Activated effector memory CD4-positive, alpha-beta T cell treated with Interleukin-2 at 50 U/mL for 16 hours (primary cell): ENCODE measurements around the gene SNX9.
"Not testable (repeated sequence)": the region's sequence is repeated elsewhere in the genome, so short reads cannot be mapped to it uniquely, and the experiment has no call there.

Source experiments
- DNase-seq: peaks from one replicate; pipeline ENCODE4 v3.0.0-alpha.2; 2020

The SNX9 gene

GRCh38 chr6:157929765-157930319 lies 106.8 kb downstream of the SNX9 start:
- DNase-seq = no peak

GRCh38 chr6:157935786-157936185 lies 112.7 kb downstream of the SNX9 start:
- DNase-seq = no peak

DNA sequence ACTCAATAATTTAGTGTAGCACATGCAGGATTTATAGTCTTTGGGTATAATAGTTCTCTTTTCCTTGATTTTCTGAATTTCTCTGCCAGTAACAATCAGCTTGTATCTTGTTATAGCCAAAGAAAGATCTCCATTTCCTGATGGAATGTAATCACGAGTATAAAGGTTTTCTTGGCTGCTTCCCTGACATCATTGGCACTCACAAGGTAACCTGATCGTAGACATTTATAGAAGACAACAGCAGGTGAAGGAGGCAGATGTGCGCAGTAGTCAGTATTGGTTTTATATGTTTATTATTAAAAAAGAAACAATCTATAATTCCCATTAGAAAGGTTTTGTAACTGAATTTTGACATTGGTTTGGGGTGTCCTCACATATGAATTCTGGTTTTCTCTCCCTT lies 114.3 kb downstream of the SNX9 start:
- no peak for DNase-seq

DNA sequence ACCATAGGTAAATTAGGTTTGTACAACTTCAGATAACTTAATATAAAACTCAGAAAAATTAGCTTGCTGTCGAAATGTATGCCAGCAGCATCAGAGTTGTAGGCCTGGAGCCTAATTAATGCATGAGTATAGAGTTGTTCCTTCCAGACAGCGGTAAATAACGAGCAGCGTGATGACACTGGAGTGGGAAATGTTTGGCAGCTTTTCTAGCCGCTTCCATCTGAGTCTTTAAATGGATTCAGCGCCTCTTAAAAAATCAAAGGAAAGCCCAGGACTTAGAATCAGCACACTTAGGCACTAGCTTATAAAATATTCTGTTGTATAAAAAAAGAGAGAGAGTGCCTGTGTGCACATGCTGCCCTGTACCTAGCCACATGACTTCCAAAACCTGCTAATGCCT lies 114.9 kb downstream of the SNX9 start:
- DNase-seq = no peak

- DNase-seq = not testable (repeated sequence)
Observed at GRCh38 chr6:157940375-157941036, 117.5 kb downstream of the SNX9 start.

DNA sequence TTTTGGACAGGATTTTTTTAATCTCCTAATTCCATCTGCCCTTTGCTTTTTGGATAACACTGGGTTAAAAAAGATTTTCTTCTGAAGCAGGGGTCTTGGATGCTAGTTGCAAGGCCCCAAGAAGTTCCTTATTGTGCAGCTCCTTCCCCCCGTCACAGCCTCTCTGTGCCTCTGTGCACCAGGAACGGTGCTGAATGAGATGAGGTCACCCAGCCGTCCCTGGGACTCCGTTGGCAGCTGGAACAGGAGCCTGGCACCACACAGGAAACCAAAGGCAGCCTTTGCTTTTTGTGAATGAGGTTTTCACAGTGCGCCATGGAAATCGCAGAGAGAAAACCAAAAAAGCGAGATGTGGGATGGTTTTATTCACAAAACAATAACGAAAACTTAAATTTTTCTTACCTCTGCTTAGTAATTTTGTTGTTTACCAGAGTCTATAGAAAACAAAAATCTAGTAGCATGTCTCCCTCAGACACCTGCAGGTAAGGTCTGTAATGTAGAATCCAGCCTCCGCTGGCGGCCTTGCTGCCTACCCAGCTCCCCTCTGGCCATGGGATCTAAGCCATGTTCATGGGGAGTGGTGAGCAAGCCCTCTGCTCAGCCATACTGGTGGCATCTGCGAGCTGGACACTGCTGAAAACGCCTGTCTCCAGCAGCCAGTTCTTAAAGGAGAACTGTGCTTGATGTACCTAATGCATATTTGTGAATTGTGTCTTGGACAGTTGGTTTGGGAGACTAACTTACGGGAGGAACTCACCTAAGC lies 118.2 kb downstream of the SNX9 start:
- no peak for DNase-seq

DNA sequence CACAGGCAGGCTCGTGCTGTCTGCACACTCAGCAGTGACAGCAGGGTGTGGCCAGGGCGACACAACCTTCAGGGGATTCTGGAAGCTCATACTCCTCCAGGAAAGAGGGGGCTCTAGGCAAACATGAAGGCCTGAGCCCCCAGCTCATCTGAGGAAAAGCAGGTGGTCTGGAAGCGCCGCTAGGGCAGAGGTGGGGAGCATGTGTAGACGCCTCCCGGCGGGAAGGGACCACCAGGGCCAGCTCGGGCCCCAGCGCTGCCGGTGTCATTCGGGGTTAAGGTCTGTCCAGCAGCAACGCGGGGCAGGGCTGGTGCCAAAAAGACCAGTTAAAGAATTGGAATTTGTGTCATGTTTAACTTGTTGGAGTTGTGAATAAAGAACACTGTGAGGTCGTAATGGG lies 119.3 kb downstream of the SNX9 start:
- no peak for DNase-seq

DNA sequence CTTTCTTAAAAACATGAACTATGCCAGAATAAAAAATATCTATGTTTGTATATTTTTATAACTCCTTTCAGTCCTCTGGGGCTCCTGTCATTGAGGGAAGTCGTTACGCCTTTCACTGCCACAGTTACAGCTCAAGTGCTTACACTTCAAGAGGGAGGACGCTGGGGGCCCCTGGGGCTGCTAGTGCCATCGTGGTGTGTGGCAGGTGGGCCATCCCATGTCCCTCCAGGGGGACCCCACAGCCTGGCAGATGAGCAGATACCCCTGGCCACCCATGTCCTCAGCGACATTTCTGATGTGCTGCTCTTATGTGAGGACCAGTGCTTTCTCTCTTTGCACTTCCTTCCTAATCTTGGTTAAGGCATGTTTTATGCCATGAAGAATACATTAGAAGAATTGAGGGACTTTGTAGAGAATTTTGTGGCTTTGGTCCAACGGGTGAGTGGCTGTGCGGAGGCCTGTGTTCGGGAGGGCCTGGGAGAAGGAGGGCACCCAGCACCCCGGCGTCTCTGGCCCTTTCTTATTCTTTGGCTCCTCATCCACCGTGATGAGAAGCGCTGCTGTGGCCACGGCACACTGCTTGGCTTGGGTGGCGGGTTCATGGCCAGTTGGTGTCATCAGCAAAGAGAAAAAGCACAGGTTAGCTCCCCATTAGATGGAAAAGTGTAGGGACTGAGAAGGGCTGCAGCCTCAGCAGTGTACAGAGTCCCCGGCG lies 120.4 kb downstream of the SNX9 start:
- no peak for DNase-seq

- no peak for DNase-seq
Observed at GRCh38 chr6:157943964-157944283, 120.9 kb downstream of the SNX9 start.

DNA sequence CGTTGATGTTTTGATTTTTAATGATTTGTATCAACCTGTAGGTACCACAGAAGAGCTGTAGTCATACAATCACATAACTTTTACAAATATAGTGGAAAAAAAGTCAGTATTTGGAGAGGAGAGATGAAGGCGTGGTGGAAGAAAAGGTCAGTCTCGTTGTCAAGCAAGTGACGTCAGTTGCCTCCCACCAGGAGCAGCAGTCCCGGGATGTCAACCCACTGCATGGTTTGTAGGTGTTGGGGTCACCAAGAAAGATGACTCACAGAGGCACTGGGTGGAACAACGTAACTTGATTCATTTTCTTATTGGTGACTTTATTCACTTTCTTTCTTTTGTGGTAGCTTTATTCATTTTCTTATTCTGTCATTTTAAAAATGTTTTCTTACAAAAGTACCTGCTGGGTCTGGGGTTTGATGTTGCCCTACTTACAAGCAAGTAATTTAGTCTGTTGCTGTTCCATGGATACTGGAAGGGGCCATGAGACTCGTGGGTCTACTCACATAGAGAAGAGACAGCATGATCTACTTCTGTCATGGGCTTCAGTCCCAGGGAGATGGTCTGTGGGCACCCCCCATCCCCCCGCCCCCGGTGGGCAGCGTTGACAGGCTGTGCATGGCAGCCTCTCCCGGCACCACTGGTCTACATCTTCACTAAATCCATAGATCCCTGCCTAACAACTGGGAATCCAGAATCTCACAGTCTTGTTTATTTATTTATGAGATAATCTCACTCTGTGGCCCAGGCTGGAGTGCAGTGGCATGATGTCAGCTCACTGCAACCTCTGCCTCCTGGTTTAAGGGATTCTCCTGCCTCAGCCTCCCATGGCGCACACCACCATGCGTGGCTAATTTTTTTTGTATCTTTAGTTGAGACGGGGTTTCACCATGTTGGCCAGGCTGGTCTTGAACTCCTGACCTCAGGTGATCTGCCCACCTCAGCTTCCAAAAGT lies 122.2 kb downstream of the SNX9 start:
- no peak for DNase-seq

DNA sequence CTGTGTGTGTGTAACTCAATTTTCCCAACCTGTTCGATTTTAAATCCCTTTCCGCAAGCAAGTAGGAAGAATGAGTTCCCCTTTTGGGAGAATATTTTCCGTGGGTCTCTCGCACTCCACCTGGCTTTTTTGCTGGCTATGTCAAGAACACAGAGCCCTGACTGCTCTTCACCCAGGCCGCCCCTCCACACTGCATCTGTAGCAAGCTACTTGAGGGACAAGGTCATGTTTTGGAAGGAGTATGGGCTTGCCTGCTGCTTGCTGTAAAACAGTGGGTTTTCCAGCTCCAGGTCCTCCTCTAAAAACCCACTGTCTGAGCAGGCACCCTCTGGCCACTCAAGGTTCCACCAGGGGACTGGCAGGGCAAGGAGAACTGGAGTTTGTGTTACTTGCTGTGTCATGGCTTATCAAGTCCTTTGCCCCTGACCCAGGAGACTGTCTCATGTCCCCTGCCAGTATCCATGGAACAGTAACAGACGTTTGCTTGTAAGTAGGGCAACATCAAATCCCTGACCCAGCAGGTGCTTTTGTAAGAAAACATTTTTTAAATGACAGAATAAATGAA lies 123.1 kb downstream of the SNX9 start:
- DNase-seq = no peak

- DNase-seq = no peak
Observed at GRCh38 chr6:157946865-157947532, 124.0 kb downstream of the SNX9 start.

DNA sequence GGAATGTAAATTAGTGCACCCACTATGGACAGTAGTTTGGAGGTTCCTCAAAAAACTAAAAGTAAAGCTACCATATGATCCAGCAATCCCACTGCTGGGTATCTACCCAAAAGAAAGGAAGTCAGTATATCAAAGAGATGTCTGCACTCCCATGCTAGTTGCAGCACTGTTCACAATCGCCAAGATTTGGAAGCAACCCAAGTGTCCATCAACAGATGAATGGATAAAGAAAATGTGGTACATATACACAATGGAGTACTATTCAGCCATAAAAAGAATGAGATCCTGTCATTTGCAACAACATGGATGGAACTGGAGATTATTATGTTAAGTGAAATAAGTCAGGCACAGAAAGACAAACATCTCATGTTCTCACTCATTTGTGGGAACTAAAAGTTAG lies 127.9 kb downstream of the SNX9 start:
- not testable (repeated sequence) for DNase-seq

- DNase-seq = no peak
Observed at GRCh38 chr6:157951828-157952227, 128.8 kb downstream of the SNX9 start.

- DNase-seq = no peak
Observed at GRCh38 chr6:157952861-157953351, 129.9 kb downstream of the SNX9 start.

- no peak for DNase-seq
Observed at GRCh38 chr6:157953580-157954091, 130.6 kb downstream of the SNX9 start.

- DNase-seq = no peak
Observed at GRCh38 chr6:157954150-157955117, 131.4 kb downstream of the SNX9 start.

DNA sequence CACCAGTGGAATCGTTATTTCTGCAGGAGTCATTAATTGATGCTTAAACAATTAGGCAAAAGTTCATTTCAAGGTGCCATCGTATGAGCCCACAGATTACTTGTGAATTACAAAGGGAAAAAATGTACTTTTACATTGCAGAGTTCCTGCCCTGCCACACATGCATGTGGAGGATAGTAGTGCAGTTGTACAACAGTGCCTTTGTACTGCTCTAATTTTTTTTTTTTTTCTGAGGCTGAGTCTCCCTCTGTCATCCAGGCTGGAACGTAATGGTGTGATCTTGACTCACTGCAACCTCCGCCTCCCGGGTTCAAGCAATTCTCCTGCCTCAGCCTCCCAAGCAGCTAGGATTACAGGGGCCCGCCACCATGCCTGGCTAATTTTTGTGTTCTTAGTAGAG lies 132.6 kb downstream of the SNX9 start:
- DNase-seq = no peak

DNA sequence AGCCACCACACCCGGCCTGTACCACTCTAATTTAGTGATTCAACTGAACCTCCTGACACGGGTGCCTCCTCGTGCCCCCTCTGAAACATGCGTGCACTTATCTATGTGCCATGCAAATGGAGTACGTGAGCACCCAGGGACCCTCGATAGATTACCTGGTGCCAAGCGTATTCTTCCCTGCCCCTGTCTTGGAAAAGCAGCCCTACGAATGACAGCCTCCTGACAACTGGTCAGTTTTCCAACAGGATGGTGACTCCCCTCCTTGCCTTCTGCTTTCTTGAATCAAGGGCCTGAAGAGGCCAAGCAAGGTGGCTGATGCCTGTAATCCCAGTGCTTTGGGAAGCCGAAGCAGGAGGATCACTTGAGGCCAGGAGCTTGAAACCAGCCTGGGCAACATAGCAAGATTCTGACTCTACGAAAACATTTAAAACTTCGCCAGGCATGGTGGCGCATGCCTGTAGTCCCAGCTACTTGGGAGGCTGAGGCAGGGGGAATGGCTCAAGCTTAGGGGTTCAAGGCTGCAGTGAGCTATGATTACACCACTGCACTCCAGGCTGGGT lies 133.2 kb downstream of the SNX9 start:
- DNase-seq = no peak
